GM19467 (cell line): ENCODE measurements around the gene PRR9.
"Not testable (repeated sequence)": the region's sequence is repeated elsewhere in the genome, so short reads cannot be mapped to it uniquely, and the experiment has no call there.

Experiments used
- ATAC-seq: cut with Tn5 transposase; IDR thresholded peaks from one replicate; pipeline ENCODE4 v1.9.1; 2021; ENCODE audit warnings: mild to moderate bottlenecking, moderate library complexity; ENCODE audit not compliant: unreplicated experiment

Gene PRR9

GRCh38 chr1:153229076-153229829 is 11.9 kb downstream of the PRR9 start:
- not testable (repeated sequence) for ATAC-seq

GRCh38 chr1:153231363-153231762 is 14.0 kb downstream of the PRR9 start:
- no peak for ATAC-seq

- no peak for ATAC-seq
Observed at GRCh38 chr1:153231785-153232184, 14.4 kb downstream of the PRR9 start.

GRCh38 chr1:153232553-153232952 is 15.2 kb downstream of the PRR9 start:
- ATAC-seq, result no peak

GRCh38 chr1:153233448-153233847 is 16.1 kb downstream of the PRR9 start:
- no peak for ATAC-seq

GRCh38 chr1:153238527-153238926 is 21.1 kb downstream of the PRR9 start:
- ATAC-seq, result no peak

- ATAC-seq, result no peak
Observed at GRCh38 chr1:153242160-153242559, 24.8 kb downstream of the PRR9 start.

- ATAC-seq, result no peak
Observed at GRCh38 chr1:153245466-153245865, 28.1 kb downstream of the PRR9 start.

- no peak for ATAC-seq
Observed at GRCh38 chr1:153246018-153246417, 28.6 kb downstream of the PRR9 start.

GRCh38 chr1:153246825-153247224 is 29.4 kb downstream of the PRR9 start:
- no peak for ATAC-seq

GRCh38 chr1:153248176-153248879 is 30.9 kb downstream of the PRR9 start:
- no peak for ATAC-seq

- ATAC-seq, result no peak
Observed at GRCh38 chr1:153250166-153250565, 32.8 kb downstream of the PRR9 start.

- ATAC-seq, result no peak
Observed at GRCh38 chr1:153251087-153251486, 33.7 kb downstream of the PRR9 start.

- no peak for ATAC-seq
Observed at GRCh38 chr1:153251562-153251961, 34.2 kb downstream of the PRR9 start.

- ATAC-seq, result no peak
Observed at GRCh38 chr1:153251988-153252387, 34.6 kb downstream of the PRR9 start.

GRCh38 chr1:153253076-153253475 is 35.7 kb downstream of the PRR9 start:
- no peak for ATAC-seq

GRCh38 chr1:153253693-153254092 is 36.3 kb downstream of the PRR9 start:
- no peak for ATAC-seq

- no peak for ATAC-seq
Observed at GRCh38 chr1:153259387-153259786, 42.0 kb downstream of the PRR9 start, which contains the start of gene LORICRIN. LORICRIN (plus strand) TSS chr1:153259687; CDS start chr1:153260950, 1,263 bp downstream.

- ATAC-seq, result no peak
Observed at GRCh38 chr1:153260585-153261280, 43.3 kb downstream of the PRR9 start.

GRCh38 chr1:153261281-153262069 is 44.1 kb downstream of the PRR9 start:
- no peak for ATAC-seq

GRCh38 chr1:153262070-153262366 is 44.6 kb downstream of the PRR9 start:
- no peak for ATAC-seq
